GM23338 (cell line): Measurements from ENCODE around the gene SRP68. TPM values are rescaled to one million over a fixed set of nuclear protein-coding genes. Genes with fewer than 3 reads are reported as not detected.

ENCODE experiments used
- ATAC-seq: fragments of 200-7000 bp; cut with Tn5 transposase; 3 replicates; pipeline ENCODE4 v1.9.1; 2020
- DNase-seq: peaks from one replicate; pipeline ENCODE4 v3.0.0-alpha.2; 2015; ENCODE audit warnings: low spot score
- H2AFZ ChIP-seq: fragments of 200-600 bp; sonication (generic); 2 replicates; pipeline ENCODE4 v1.8.0; 2016; ENCODE audit warnings: antibody characterized with exemption, mild to moderate bottlenecking, moderate library complexity
- H3F3A ChIP-seq: fragments of 200-600 bp; sonication (generic); replicated peaks from 2 replicates; pipeline ENCODE4 v1.8.0; 2017; ENCODE audit warnings: antibody characterized with exemption, mixed run types, low read depth
- H3K27ac ChIP-seq: fragments of 200-600 bp; sonication (generic); 2 replicates; pipeline ENCODE4 v1.6.1; 2016; ENCODE audit warnings: low read depth
- H3K27me3 ChIP-seq: fragments of 200-600 bp; sonication (generic); 2 replicates; pipeline ENCODE4 v1.8.0; 2016; ENCODE audit warnings: mild to moderate bottlenecking, mixed run types, moderate library complexity; ENCODE audit not compliant: insufficient read depth
- H3K36me3 ChIP-seq: fragments of 200-600 bp; sonication (generic); 2 replicates; pipeline ENCODE4 v1.8.0; 2016; ENCODE audit warnings: mild to moderate bottlenecking; ENCODE audit not compliant: insufficient read depth
- H3K4me1 ChIP-seq: fragments of 200-600 bp; sonication (generic); 2 replicates; pipeline ENCODE4 v1.8.0; 2016; ENCODE audit warnings: mild to moderate bottlenecking, moderate library complexity; ENCODE audit not compliant: insufficient read depth
- H3K4me2 ChIP-seq: fragments of 200-600 bp; sonication (generic); 2 replicates; pipeline ENCODE4 v1.7.1; 2017; ENCODE audit warnings: mixed run types
- H3K4me3 ChIP-seq: fragments of 200-600 bp; sonication (generic); 2 replicates; pipeline ENCODE4 v1.6.1; 2016; ENCODE audit warnings: mixed run types
- H3K79me2 ChIP-seq: fragments of 200-600 bp; sonication (generic); replicated peaks from 2 replicates; pipeline ENCODE4 v1.8.0; 2017; ENCODE audit warnings: mild to moderate bottlenecking; ENCODE audit not compliant: insufficient read depth
- H3K9me2 ChIP-seq: fragments of 200-600 bp; sonication (generic); 2 replicates; pipeline ENCODE4 v1.8.0; 2017; ENCODE audit not compliant: insufficient read depth
- H4K20me1 ChIP-seq: fragments of 200-600 bp; sonication (generic); replicated peaks from 2 replicates; pipeline ENCODE4 v1.8.0; 2017; ENCODE audit warnings: mild to moderate bottlenecking; ENCODE audit not compliant: insufficient read depth
- H3K27ac Mint-ChIP-seq: 2 replicates; pipeline ENCODE4 v1.8.0; 2020; ENCODE audit warnings: inconsistent platforms, mild to moderate bottlenecking, moderate library complexity, mixed read lengths
- H3K27me3 Mint-ChIP-seq: 3 replicates; pipeline ENCODE4 v1.8.0; 2022; ENCODE audit warnings: low read depth, mild to moderate bottlenecking, moderate library complexity, mixed read lengths, inconsistent platforms; ENCODE audit not compliant: insufficient read depth, poor library complexity
- H3K36me3 Mint-ChIP-seq: 3 replicates; pipeline ENCODE4 v1.8.0; 2021; ENCODE audit warnings: low read depth, mild to moderate bottlenecking, inconsistent platforms, moderate library complexity, mixed read lengths
- H3K4me1 Mint-ChIP-seq: 3 replicates; pipeline ENCODE4 v1.8.0; 2020; ENCODE audit warnings: mild to moderate bottlenecking, inconsistent platforms, mixed read lengths
- H3K4me3 Mint-ChIP-seq: 3 replicates; pipeline ENCODE4 v1.8.0; 2021; ENCODE audit warnings: moderate library complexity, mild to moderate bottlenecking, inconsistent platforms, mixed read lengths
- H3K9me3 Mint-ChIP-seq: 3 replicates; pipeline ENCODE4 v1.8.0; 2020; ENCODE audit warnings: moderate library complexity, mild to moderate bottlenecking, inconsistent platforms, mixed read lengths
- CREB1 ChIP-seq: fragments of 250-450 bp; sonication (Bioruptor Pico); IDR thresholded peaks from 2 replicates; pipeline ENCODE4 v1.5.0; 2020; ENCODE audit warnings: low read depth, mild to moderate bottlenecking, moderate library complexity
- ETS1 ChIP-seq: IDR thresholded peaks from 2 replicates; pipeline ENCODE4 v1.6.1; 2016; ENCODE audit warnings: antibody characterized with exemption
- EZH2phosphoT487 ChIP-seq: fragments of 200-600 bp; sonication (generic); IDR thresholded peaks from one replicate; pipeline ENCODE4 v1.8.1; 2018; ENCODE audit warnings: antibody characterized with exemption; ENCODE audit not compliant: unreplicated experiment
- NANOG ChIP-seq: IDR thresholded peaks from 2 replicates; pipeline ENCODE4 v1.6.1; 2016; ENCODE audit warnings: antibody characterized with exemption, borderline replicate concordance
- REST ChIP-seq: IDR thresholded peaks from one replicate; pipeline ENCODE4 v1.6.1; 2018; ENCODE audit warnings: antibody characterized with exemption; ENCODE audit not compliant: unreplicated experiment
- STAT1 ChIP-seq: IDR thresholded peaks from one replicate; pipeline ENCODE4 v1.6.1; 2016; ENCODE audit warnings: antibody characterized with exemption; ENCODE audit not compliant: unreplicated experiment
- ZNF114 ChIP-seq: fragments of 250-450 bp; sonication (Bioruptor Pico); IDR thresholded peaks from 2 replicates; pipeline ENCODE4 v1.5.0; 2020; ENCODE audit warnings: mild to moderate bottlenecking, moderate library complexity
- polyA plus RNA-seq: library from polyadenylated mRNA; unstranded; fragments of >200 nt; fragmentation: Nextera tagmentation; extraction: Ambion mirVana; gene quantifications from 2 replicates; pipeline ENCODE4 v1.2.1, GENCODE V29; 2016
- total RNA-seq: library from RNA; depleted of rRNA; stranded (reverse); fragments of >200 nt; shearing (Covaris generic); gene quantifications from 2 replicates; pipeline ENCODE4 v1.2.3, GENCODE V29; 2014

The SRP68 gene
- total and polyA plus RNA-seq, 2 experiments from 2014 or later = 30.7 to 62.8 TPM

GRCh38 chr17:76082326-76083251 lies 10.3 kb upstream of the SRP68 start:
- H3K4me1 Mint-ChIP-seq = peaks cover 30% of the 10 kb centered on the region
- no peak overlapping the region for H2AFZ ChIP-seq
- ATAC-seq = no peak
- peaks cover 23% of the 10 kb centered on the region for H3K27me3 ChIP-seq
- no peaks in the 10 kb centered on the region for H3K79me2 ChIP-seq
- H3K9me2 ChIP-seq = no peaks in the 10 kb centered on the region
- no peak overlapping the region for H3K4me2 ChIP-seq
- no peak overlapping the region for H3K27ac ChIP-seq
- H3K27ac Mint-ChIP-seq = no peak overlapping the region; the same call in 1 of the 2 replicates
- H3K4me3 Mint-ChIP-seq = no peak overlapping the region
- peaks cover 23% of the 10 kb centered on the region for H3K4me1 ChIP-seq
- TF ChIP-seq STAT1 (no peak), ETS1 (no peak), ZNF114 (CRISPR knock-in tag) (no peak), NANOG (no peak), EZH2phosphoT487 (no peak), CREB1 (no peak), REST (no peak)
- no peaks in the 10 kb centered on the region for H3K9me3 Mint-ChIP-seq
- peaks cover 47% of the 10 kb centered on the region for H3K27me3 Mint-ChIP-seq
- no peak for DNase-seq
- 0 out of 2 replicates have a peak, but pooled peaks cover 7% of the 10 kb centered on the region for H4K20me1 ChIP-seq
- peaks cover 15% of the 10 kb centered on the region for H3F3A ChIP-seq
- H3K36me3 ChIP-seq = peaks cover 5% of the 10 kb centered on the region; the same call in 1 of the 2 replicates
- H3K36me3 Mint-ChIP-seq = peaks cover 37% of the 10 kb centered on the region
- H3K4me3 ChIP-seq = no peak overlapping the region
